Sigmoid colon (tissue), 7 donors: ENCODE results near the gene KL. TPM values are rescaled to one million over a fixed set of nuclear protein-coding genes. Genes with fewer than 3 reads are reported as not detected.

Experiments
- DNase-seq: peaks from one replicate; pipeline ENCODE4 v3.0.0-alpha.2; 2019
- H3K27ac ChIP-seq, 4 donors: fragments of 200-600 bp; sonication (generic); one replicate each; pipeline ENCODE4 v1.5.1; 2016 to 2019; ENCODE audit warnings: mild to moderate bottlenecking in 1 of 4
- H3K27me3 ChIP-seq, 3 donors: fragments of 200-600 bp; sonication (generic); one replicate each; pipeline ENCODE4 v1.5.1; 2019; ENCODE audit warnings: mild to moderate bottlenecking in 1 of 3
- H3K36me3 ChIP-seq, 4 donors: fragments of 200-600 bp; sonication (generic); one replicate each; pipeline ENCODE4 v1.5.1; 2016 to 2019
- H3K4me1 ChIP-seq, 4 donors: fragments of 200-600 bp; sonication (generic); one replicate each; pipeline ENCODE4 v1.5.1; 2017 to 2019
- H3K4me3 ChIP-seq, 4 donors: fragments of 200-600 bp; sonication (generic); one replicate each; pipeline ENCODE4 v1.5.1; 2017 to 2019; ENCODE audit warnings: mild to moderate bottlenecking in 2 of 4, moderate library complexity in 1 of 4
- H3K9me3 ChIP-seq, 4 donors: fragments of 200-600 bp in 3 of 4; sonication (generic) in 3 of 4; one replicate each; pipeline versions ENCODE4 v1.5.1 to v1.6.1; 2013 to 2019
- CTCF ChIP-seq, 4 experiments: fragments of 450-650 bp in 3 of 4; fragments of 200-600 bp in 1 of 4; IDR thresholded peaks; one replicate each; pipeline ENCODE4 v1.5.1; 2016 to 2019; ENCODE audit warnings: antibody characterized with exemption in 4 of 4, mild to moderate bottlenecking in 3 of 4, moderate library complexity in 2 of 4
- EP300 ChIP-seq, 4 donors: sonication (generic); formaldehyde crosslinking; IDR thresholded peaks; one replicate each; pipeline ENCODE4 v1.6.1; 2017; ENCODE audit warnings: antibody characterized with exemption in 4 of 4
- POLR2A ChIP-seq, 2 donors: fragments of 450-650 bp; IDR thresholded peaks; one replicate each; pipeline ENCODE4 v1.6.1; 2016; ENCODE audit warnings: antibody characterized with exemption in 2 of 2, mild to moderate bottlenecking in 2 of 2, moderate library complexity in 2 of 2
- POLR2AphosphoS5 ChIP-seq, 4 donors: sonication (generic); formaldehyde crosslinking; IDR thresholded peaks; one replicate each; pipeline ENCODE4 v1.6.1; 2017; ENCODE audit warnings: antibody characterized with exemption in 4 of 4
- WGBS, 2 donors: extraction: QIAGEN DNeasy Blood & Tissue Kit; methylation state at CpG; one replicate each; pipeline ENCODE4 v1.1.7; 2013; 5-methylcytosine and 5-hydroxymethylcytosine counted together
- intact Hi-C: fragments of 100-400 bp; cut with DNase I; formaldehyde crosslinking; loops from one replicate; pipeline ENCODE4 v1.15.1; 2023
- polyA plus RNA-seq, 3 donors: library from polyadenylated mRNA; stranded (reverse); fragments of 200-250 nt; gene quantifications; one replicate each; pipeline ENCODE4 v1.2.3, GENCODE V29; 2013
- total RNA-seq, 4 donors: library from RNA; depleted of rRNA; stranded (reverse); fragments of >200 nt; gene quantifications; one replicate each; pipeline ENCODE4 v1.1.0, GENCODE V29; 2016
- donor health status: healthy with polysubstance abuse.
- donor health status: Bipolar disorder and iron deficiency.
- donor health status: healthy.

The KL gene
- total and polyA plus RNA-seq, 7 donors: 0.23 to 6.4 (median 3.8) TPM

- no peak overlapping the region for H3K4me3 ChIP-seq
- no peaks in the 10 kb centered on the region for H3K27me3 ChIP-seq
- DNase-seq: no peak
- no peak for TF ChIP-seq POLR2A (IDR thresholded peaks at IDR 0.05)
- no peak for TF ChIP-seq EP300 (IDR thresholded peaks at IDR 0.05)
- peak in 2 of 4 donors; percentile 17 to 24 for TF ChIP-seq POLR2AphosphoS5 (IDR thresholded peaks at IDR 0.05)
- no peaks in the 10 kb centered on the region for H3K9me3 ChIP-seq
- peaks cover 9 to 53% (median 16%) of the 10 kb centered on the region in 4 donors for H3K36me3 ChIP-seq
- peaks cover 0 to 38% (median 28%) of the 10 kb centered on the region in 4 donors for H3K4me1 ChIP-seq
- no peak overlapping the region for H3K27ac ChIP-seq
- 91 to 93% methylated on average over 4 of the region's 4 CpGs for WGBS, 2 donors
- intact Hi-C loops: no loop called here
Observed at GRCh38 chr13:33103457-33103856, 87.2 kb downstream of the KL start.

- peaks cover 9 to 67% (median 16%) of the 10 kb centered on the region in 4 donors for H3K36me3 ChIP-seq
- no peak for DNase-seq
- no peak overlapping the region for H3K4me3 ChIP-seq
- WGBS, 2 donors: 57 to 87% methylated on average over 9 of the region's 9 CpGs
- TF ChIP-seq POLR2A (IDR thresholded peaks at IDR 0.05) (no peak), EP300 (IDR thresholded peaks at IDR 0.05) (peak in 2 of 4 donors; percentile 41 to 60)
- intact Hi-C loops: loop anchor here (5.0 kb wide), 2 partner anchors 58 to 437 kb away; no protein-coding TSS in a partner anchor
- H3K4me1 ChIP-seq: peaks cover 0 to 58% (median 48%) of the 10 kb centered on the region in 4 donors
- H3K9me3 ChIP-seq: no peaks in the 10 kb centered on the region
- H3K27ac ChIP-seq: peak overlapping the region; percentile 74 to 83 (median 79)
- no peaks in the 10 kb centered on the region for H3K27me3 ChIP-seq
Observed at GRCh38 chr13:33105387-33106005, 89.3 kb downstream of the KL start.

GRCh38 chr13:33106656-33107360, 90.6 kb downstream of the KL start:
- TF ChIP-seq POLR2AphosphoS5 (IDR thresholded peaks at IDR 0.05) (peak in 3 of 4 donors; percentile 29 to 47 (median 33)), EP300 (IDR thresholded peaks at IDR 0.05) (no peak)
- Histone ChIP-seq H3K27ac (peak overlapping the region; percentile 74 to 83 (median 79)), H3K4me1 (peaks cover 0 to 66% (median 61%) of the 10 kb centered on the region in 4 donors), H3K9me3 (no peaks in the 10 kb centered on the region), H3K4me3 (no peak overlapping the region), H3K36me3 (peaks cover 9 to 71% (median 16%) of the 10 kb centered on the region in 4 donors), H3K27me3 (no peaks in the 10 kb centered on the region)
- DNase-seq: no peak
- 82 to 88% methylated on average over 7 of the region's 7 CpGs for WGBS, 2 donors
- intact Hi-C loops: loop anchor here (5.0 kb wide), 2 partner anchors 60 to 435 kb away; no protein-coding TSS in a partner anchor

- Histone ChIP-seq H3K27me3 (no peaks in the 10 kb centered on the region), H3K4me1 (peaks cover 0 to 72% (median 66%) of the 10 kb centered on the region in 4 donors), H3K27ac (peak overlapping the region; percentile 74 to 83 (median 79)), H3K4me3 (no peak overlapping the region), H3K36me3 (peaks cover 9 to 71% (median 16%) of the 10 kb centered on the region in 4 donors), H3K9me3 (no peaks in the 10 kb centered on the region)
- TF ChIP-seq POLR2A (IDR thresholded peaks at IDR 0.05): no peak
- TF ChIP-seq POLR2AphosphoS5 (IDR thresholded peaks at IDR 0.05): peak; percentile 21 to 86 (median 62)
- WGBS, 2 donors: 85 to 93% methylated on average over 2 of the region's 2 CpGs
- DNase-seq: no peak
- intact Hi-C loops: loop anchor here (5.0 kb wide), 2 partner anchors 60 to 435 kb away; no protein-coding TSS in a partner anchor
Observed at GRCh38 chr13:33107361-33107760, 91.1 kb downstream of the KL start.

- peak in 2 of 4 donors; percentile 20 to 44 for TF ChIP-seq POLR2AphosphoS5 (IDR thresholded peaks at IDR 0.05)
- TF ChIP-seq POLR2A (IDR thresholded peaks at IDR 0.05): no peak
- no peak for TF ChIP-seq EP300 (IDR thresholded peaks at IDR 0.05)
- no peaks in the 10 kb centered on the region for H3K27me3 ChIP-seq
- H3K9me3 ChIP-seq: no peaks in the 10 kb centered on the region
- intact Hi-C loops: loop anchor here (5.0 kb wide), 2 partner anchors 61 to 434 kb away; no protein-coding TSS in a partner anchor
- peak overlapping the region; percentile 74 to 83 (median 79) for H3K27ac ChIP-seq
- no peak overlapping the region for H3K4me3 ChIP-seq
- no peak for DNase-seq
- peaks cover 0 to 84% (median 79%) of the 10 kb centered on the region in 4 donors for H3K4me1 ChIP-seq
- 93 to 95% methylated on average over 5 of the region's 5 CpGs for WGBS, 2 donors
- H3K36me3 ChIP-seq: peaks cover 14 to 73% (median 18%) of the 10 kb centered on the region in 4 donors
Observed at GRCh38 chr13:33108620-33109019, 92.4 kb downstream of the KL start.

- H3K36me3 ChIP-seq: peaks cover 15 to 72% (median 18%) of the 10 kb centered on the region in 4 donors
- H3K27ac ChIP-seq: peak overlapping the region; percentile 74 to 83 (median 79)
- 57 to 70% methylated on average over 2 of the region's 2 CpGs for WGBS, 2 donors
- peaks cover 0 to 91% (median 85%) of the 10 kb centered on the region in 4 donors for H3K4me1 ChIP-seq
- intact Hi-C loops: loop anchor here (5.0 kb wide), 2 partner anchors 62 to 433 kb away; no protein-coding TSS in a partner anchor
- H3K27me3 ChIP-seq: no peaks in the 10 kb centered on the region
- no peak for DNase-seq
- no peaks in the 10 kb centered on the region for H3K9me3 ChIP-seq
- no peak overlapping the region for H3K4me3 ChIP-seq
- TF ChIP-seq POLR2AphosphoS5 (IDR thresholded peaks at IDR 0.05) (peak in 2 of 4 donors; percentile 54 to 60), EP300 (IDR thresholded peaks at IDR 0.05) (no peak), POLR2A (IDR thresholded peaks at IDR 0.05) (no peak), CTCF (IDR thresholded peaks at IDR 0.05) (no peak)
Observed at GRCh38 chr13:33109271-33109697, 93.1 kb downstream of the KL start.
